Mesenchymal stem cell (in vitro differentiated cells and primary cell): Measurements from ENCODE around the gene PRND.

Source experiments
- DNase-seq: peaks from one replicate; pipeline ENCODE4 v3.0.0-alpha.2; 2013
- H2AFZ ChIP-seq: one replicate; pipeline ENCODE4 v1.6.1; 2013; ENCODE audit warnings: low read depth, mild to moderate bottlenecking, control low read depth, inconsistent platforms, low read length, moderate library complexity
- H2AK5ac ChIP-seq: 2 replicates; pipeline ENCODE4 v1.6.1; 2013; ENCODE audit warnings: low read length, moderate library complexity, mild to moderate bottlenecking, inconsistent platforms; ENCODE audit not compliant: severe bottlenecking
- H2BK120ac ChIP-seq: one replicate; pipeline ENCODE4 v1.6.1; 2013; ENCODE audit warnings: low read depth, mild to moderate bottlenecking, inconsistent platforms, low read length, moderate library complexity
- H2BK12ac ChIP-seq, 2 experiments: one replicate each; pipeline ENCODE4 v1.6.1; 2013; ENCODE audit warnings: inconsistent platforms in 2 of 2, low read length in 2 of 2, mild to moderate bottlenecking in 2 of 2, moderate library complexity in 2 of 2, control low read depth in 1 of 2
- H2BK15ac ChIP-seq: one replicate; pipeline ENCODE4 v1.6.1; 2013; ENCODE audit warnings: mild to moderate bottlenecking, low read depth, inconsistent platforms; ENCODE audit not compliant: poor library complexity, severe bottlenecking
- H2BK5ac ChIP-seq: 2 replicates; pipeline ENCODE4 v1.6.1; 2013; ENCODE audit warnings: low read depth, mild to moderate bottlenecking, low read length, control low read depth, inconsistent platforms; ENCODE audit not compliant: poor library complexity, severe bottlenecking
- H3K14ac ChIP-seq, 2 experiments: one replicate each; pipeline ENCODE4 v1.6.1; 2013; ENCODE audit warnings: inconsistent platforms in 2 of 2, low read length in 2 of 2, control low read depth in 1 of 2, mild to moderate bottlenecking in 1 of 2, moderate library complexity in 1 of 2
- H3K18ac ChIP-seq, 2 experiments: one replicate each; pipeline ENCODE4 v1.6.1; 2013; ENCODE audit warnings: inconsistent platforms in 2 of 2, low read length in 2 of 2, control low read depth in 1 of 2, low read depth in 1 of 2, mild to moderate bottlenecking in 1 of 2
- H3K23ac ChIP-seq, 2 experiments: one replicate each; pipeline ENCODE4 v1.6.1; 2013; ENCODE audit warnings: inconsistent platforms in 2 of 2, low read length in 2 of 2, mild to moderate bottlenecking in 2 of 2, moderate library complexity in 2 of 2, control low read depth in 1 of 2
- H3K27ac ChIP-seq: 2 replicates; pipeline ENCODE4 v1.5.1; 2013; ENCODE audit warnings: mild to moderate bottlenecking, moderate library complexity, low read length, control low read depth, inconsistent platforms; ENCODE audit not compliant: poor library complexity, severe bottlenecking
- H3K27me3 ChIP-seq, 2 experiments: 2 replicates each; pipeline versions ENCODE4 v1.6.1 to v1.7.0; 2013; ENCODE audit warnings: low read length in 2 of 2, mild to moderate bottlenecking in 2 of 2, moderate library complexity in 2 of 2, control low read depth in 1 of 2, inconsistent platforms in 1 of 2; ENCODE audit not compliant: control insufficient read depth in 1 of 2, insufficient read depth in 1 of 2
- H3K36me3 ChIP-seq, 2 experiments: 2 replicates each; pipeline versions ENCODE4 v1.6.1 to v1.7.0; 2013; ENCODE audit warnings: low read length in 2 of 2, control low read depth in 1 of 2, inconsistent platforms in 1 of 2, low read depth in 1 of 2, mild to moderate bottlenecking in 1 of 2; ENCODE audit not compliant: insufficient read depth in 2 of 2, control insufficient read depth in 1 of 2
- H3K4ac ChIP-seq, 2 experiments: one replicate each; pipeline ENCODE4 v1.6.1; 2013; ENCODE audit warnings: inconsistent platforms in 2 of 2, low read length in 2 of 2, mild to moderate bottlenecking in 2 of 2, moderate library complexity in 2 of 2, control low read depth in 1 of 2, low read depth in 1 of 2
- H3K4me1 ChIP-seq: 2 replicates; pipeline ENCODE4 v1.6.1; 2013; ENCODE audit warnings: low read depth, low read length, control low read depth; ENCODE audit not compliant: control insufficient read depth, insufficient read depth
- H3K4me2 ChIP-seq: 2 replicates; pipeline ENCODE4 v1.6.1; 2013; ENCODE audit warnings: low read length, mild to moderate bottlenecking, inconsistent platforms; ENCODE audit not compliant: poor library complexity, severe bottlenecking
- H3K4me3 ChIP-seq, 2 experiments: 2 replicates each; pipeline versions ENCODE4 v1.5.1 to v1.7.0; 2013; ENCODE audit warnings: low read length in 2 of 2, mild to moderate bottlenecking in 2 of 2, control low read depth in 1 of 2, low read depth in 1 of 2; ENCODE audit not compliant: insufficient read depth in 1 of 2
- H3K79me1 ChIP-seq: replicated peaks from 2 replicates; pipeline ENCODE4 v1.6.1; 2013; ENCODE audit warnings: mild to moderate bottlenecking, control low read depth, low read length, inconsistent platforms; ENCODE audit not compliant: poor library complexity, severe bottlenecking
- H3K9ac ChIP-seq: 2 replicates; pipeline ENCODE4 v1.7.0; 2013; ENCODE audit warnings: mild to moderate bottlenecking, low read length, moderate library complexity
- H3K9me3 ChIP-seq: 2 replicates; pipeline ENCODE4 v1.7.0; 2013; ENCODE audit warnings: mild to moderate bottlenecking, low read length; ENCODE audit not compliant: control insufficient read depth
- H4K8ac ChIP-seq: one replicate; pipeline ENCODE4 v1.6.1; 2013; ENCODE audit warnings: inconsistent platforms, mild to moderate bottlenecking, low read length, moderate library complexity
- H4K91ac ChIP-seq: one replicate; pipeline ENCODE4 v1.6.1; 2013; ENCODE audit warnings: mild to moderate bottlenecking, low read length, inconsistent platforms
- WGBS: methylation state at CpG from one replicate; pipeline ENCODE4 v1.1.7; 2013; ENCODE audit warnings: mixed read lengths; 5-methylcytosine and 5-hydroxymethylcytosine counted together

Gene PRND

GRCh38 chr20:4677846-4678245 lies 43.9 kb upstream of the PRND start:
- Histone ChIP-seq H3K27ac (no peak overlapping the region), H3K79me1 (no peaks in the 10 kb centered on the region), H3K9ac (no peak overlapping the region), H2BK12ac (no peak overlapping the region), H3K18ac (no peak overlapping the region), H3K27me3 (peaks cover 0 to 18% of the 10 kb centered on the region in 2 experiments), H2BK5ac (no peak overlapping the region), H3K4me3 (no peak overlapping the region), H2AFZ (no peak overlapping the region), H2AK5ac (no peak overlapping the region), H2BK15ac (no peak overlapping the region), H3K4ac (no peak overlapping the region), H3K4me1 (no peaks in the 10 kb centered on the region), H4K91ac (no peak overlapping the region), H2BK120ac (no peak overlapping the region), H3K36me3 (no peaks in the 10 kb centered on the region), H3K9me3 (no peaks in the 10 kb centered on the region), H3K14ac (no peak overlapping the region), H3K4me2 (no peak overlapping the region), H3K23ac (no peak overlapping the region), H4K8ac (no peak overlapping the region)
- DNase-seq, result peak; percentile 42
- WGBS, result 60% methylated on average over 1 of the region's 2 CpGs

DNA sequence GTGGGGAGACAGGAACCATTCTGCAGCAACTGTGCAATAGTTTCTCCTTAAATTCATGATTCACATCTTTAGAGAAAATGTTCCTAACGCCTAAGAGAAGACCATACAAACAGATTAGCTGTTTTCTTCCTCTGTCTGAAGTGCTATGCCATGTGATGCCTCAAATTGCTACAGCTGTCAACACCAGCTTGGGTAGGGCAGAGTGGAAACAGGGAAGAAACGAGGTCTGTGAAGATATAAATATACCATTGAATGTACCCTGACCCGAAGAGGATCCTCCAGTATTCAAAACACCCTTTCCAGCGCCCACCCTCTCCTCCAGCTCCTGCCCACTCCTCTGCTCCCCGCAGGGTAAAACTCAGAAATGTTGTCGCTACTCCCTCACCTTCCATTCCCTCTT lies 40.3 kb upstream of the PRND start:
- no peak overlapping the region for H3K27ac ChIP-seq
- H2BK12ac ChIP-seq, result peak overlapping the region in 1 of 2 experiments; percentile 39
- H3K23ac ChIP-seq, result no peak overlapping the region
- DNase-seq, result peak; percentile 28
- H3K14ac ChIP-seq, result no peak overlapping the region
- H3K4me3 ChIP-seq, result no peak overlapping the region
- no peak overlapping the region for H2BK15ac ChIP-seq
- H4K91ac ChIP-seq, result no peak overlapping the region
- 73% methylated on average over 5 of the region's 6 CpGs for WGBS
- no peaks in the 10 kb centered on the region for H3K9me3 ChIP-seq
- no peak overlapping the region for H4K8ac ChIP-seq
- H2BK120ac ChIP-seq, result no peak overlapping the region
- no peak overlapping the region for H3K4me2 ChIP-seq
- H3K4ac ChIP-seq, result no peak overlapping the region
- H3K4me1 ChIP-seq, result no peaks in the 10 kb centered on the region
- no peaks in the 10 kb centered on the region for H3K36me3 ChIP-seq
- no peak overlapping the region for H3K18ac ChIP-seq
- no peak overlapping the region for H2AK5ac ChIP-seq
- H3K79me1 ChIP-seq, result no peaks in the 10 kb centered on the region
- H2AFZ ChIP-seq, result no peak overlapping the region
- peaks cover 0 to 14% of the 10 kb centered on the region in 2 experiments for H3K27me3 ChIP-seq
- H2BK5ac ChIP-seq, result no peak overlapping the region
- H3K9ac ChIP-seq, result no peak overlapping the region

- H3K27ac ChIP-seq, result no peak overlapping the region
- no peak overlapping the region for H2BK120ac ChIP-seq
- H3K27me3 ChIP-seq, result peaks cover 0 to 14% of the 10 kb centered on the region in 2 experiments
- no peaks in the 10 kb centered on the region for H3K4me1 ChIP-seq
- 82% methylated on average over 5 of the region's 5 CpGs for WGBS
- H4K91ac ChIP-seq, result no peak overlapping the region
- H3K9ac ChIP-seq, result peak overlapping the region; percentile 7
- no peak overlapping the region for H3K18ac ChIP-seq
- no peak overlapping the region for H3K14ac ChIP-seq
- no peak overlapping the region for H2BK5ac ChIP-seq
- no peak overlapping the region for H3K23ac ChIP-seq
- H2AFZ ChIP-seq, result no peak overlapping the region
- H3K9me3 ChIP-seq, result no peaks in the 10 kb centered on the region
- peak; percentile 63 for DNase-seq
- H4K8ac ChIP-seq, result no peak overlapping the region
- no peak overlapping the region for H3K4me2 ChIP-seq
- no peaks in the 10 kb centered on the region for H3K36me3 ChIP-seq
- no peak overlapping the region for H2BK12ac ChIP-seq
- H3K4ac ChIP-seq, result no peak overlapping the region
- H2AK5ac ChIP-seq, result no peak overlapping the region
- H3K4me3 ChIP-seq, result peak overlapping the region in 1 of 2 experiments; percentile 22
- H3K79me1 ChIP-seq, result no peaks in the 10 kb centered on the region
- no peak overlapping the region for H2BK15ac ChIP-seq
Observed at GRCh38 chr20:4681991-4682401, 39.7 kb upstream of the PRND start.

DNA sequence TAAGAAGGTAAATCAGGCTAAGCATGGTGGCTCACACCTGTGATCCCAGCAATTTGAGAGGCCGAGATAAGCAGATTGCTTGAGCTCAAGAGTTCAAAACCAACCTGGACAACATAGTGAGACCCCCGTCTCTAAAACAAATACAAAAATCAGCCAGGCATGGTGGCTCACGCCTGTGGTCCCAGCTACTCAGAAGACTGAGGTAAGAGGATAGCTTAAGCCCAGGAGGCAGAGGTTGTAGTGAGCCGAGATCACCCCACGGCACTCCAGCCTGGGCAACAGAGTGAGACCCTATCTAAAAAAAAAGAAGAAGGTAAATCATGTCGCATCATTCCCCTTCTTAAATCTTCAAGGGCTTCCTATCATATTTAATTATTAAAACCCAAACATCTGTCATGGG lies 39.0 kb upstream of the PRND start:
- Histone ChIP-seq H2BK5ac (no peak overlapping the region), H2BK12ac (no peak overlapping the region), H3K18ac (peak overlapping the region in 1 of 2 experiments; percentile 33), H4K91ac (no peak overlapping the region), H2AFZ (no peak overlapping the region), H3K4me3 (peak overlapping the region in 1 of 2 experiments; percentile 22), H4K8ac (no peak overlapping the region), H3K27ac (no peak overlapping the region), H3K4me2 (no peak overlapping the region), H3K9me3 (no peaks in the 10 kb centered on the region), H3K4me1 (peaks cover 2% of the 10 kb centered on the region), H3K14ac (no peak overlapping the region), H3K36me3 (no peaks in the 10 kb centered on the region), H2BK120ac (no peak overlapping the region), H3K9ac (peak overlapping the region; percentile 7), H2BK15ac (no peak overlapping the region), H3K4ac (no peak overlapping the region), H2AK5ac (no peak overlapping the region), H3K27me3 (peaks cover 0 to 14% of the 10 kb centered on the region in 2 experiments), H3K79me1 (no peaks in the 10 kb centered on the region), H3K23ac (no peak overlapping the region)
- 96% methylated on average over 5 of the region's 6 CpGs for WGBS
- DNase-seq, result no peak
